NCI-H1417 treated with DMSO at 0.1 percent for 48 hours (cell line): ENCODE data around the gene PHGDH.

Source experiments
- DNase-seq: peaks from one replicate; lab custom pipeline; 2025; lab: John Stamatoyannopoulos, UW

The PHGDH gene

DNA sequence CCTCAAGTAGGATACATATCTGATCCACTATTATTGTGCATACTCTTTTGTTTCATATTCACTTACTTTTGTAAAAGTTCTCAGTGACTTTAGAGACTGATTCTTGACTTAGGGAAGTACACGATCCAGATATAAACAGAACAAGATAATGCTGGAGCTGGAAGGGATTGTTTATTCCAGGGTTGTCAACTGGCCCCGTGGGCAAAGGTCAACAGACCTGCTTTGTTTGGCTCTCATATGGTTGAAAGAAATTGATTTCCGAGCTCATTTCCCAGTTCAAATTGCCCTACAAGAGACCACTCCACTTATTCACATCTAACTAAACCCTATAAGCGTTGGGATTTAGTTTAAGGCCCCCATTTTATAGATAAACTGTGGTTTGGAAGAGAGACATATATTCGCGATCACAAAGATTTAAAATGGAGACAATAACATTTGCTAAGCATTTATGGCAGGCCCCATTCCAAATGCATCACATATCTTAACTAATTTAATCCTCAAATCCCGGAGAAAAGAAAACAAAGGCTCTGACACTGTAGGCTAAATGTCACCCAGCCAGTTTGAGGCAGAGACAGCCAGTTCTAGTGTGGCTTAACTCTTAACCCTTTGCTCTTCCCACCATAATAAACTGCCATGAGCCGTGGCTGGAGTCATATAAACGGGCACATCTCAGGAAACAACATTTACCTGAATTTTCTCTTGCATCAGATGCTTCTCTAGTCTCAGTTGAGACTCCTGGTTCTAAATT lies 78.9 kb downstream of the PHGDH start:
- no peak for DNase-seq

DNA sequence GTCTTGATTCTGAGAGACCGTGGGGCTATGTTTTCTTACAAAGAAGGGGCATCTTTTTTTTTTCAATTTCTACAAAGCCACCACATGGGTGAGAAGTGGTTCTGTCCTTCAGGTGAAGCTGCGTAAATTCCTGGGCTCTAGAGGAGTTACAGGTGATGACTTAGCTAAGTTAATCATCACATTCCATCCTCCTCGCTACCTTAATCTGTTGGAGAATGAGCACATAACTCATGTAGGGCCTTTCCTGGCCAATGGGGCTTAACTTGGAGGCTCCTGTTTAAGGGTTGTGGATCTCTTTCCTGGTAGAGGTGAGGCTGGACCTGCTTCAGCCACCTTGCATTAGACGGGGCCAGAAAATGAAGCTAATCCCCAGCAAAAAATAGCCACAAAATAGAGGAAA lies 79.6 kb downstream of the PHGDH start:
- no peak for DNase-seq
